Lung microvascular endothelial cell (primary cell): Measurements from ENCODE around the gene SCP2. TPM values are rescaled to one million over a fixed set of nuclear protein-coding genes. Genes with fewer than 3 reads are reported as not detected.

ENCODE experiments used
- DNase-seq, 2 donors: peaks; one replicate each; pipeline versions ENCODE4 v3.0.0 to v3.0.0-alpha.2; 2010; ENCODE audit warnings: low read depth in 2 of 2
- total RNA-seq: library from RNA; depleted of rRNA; stranded (reverse); fragments of >200 nt; gene quantifications from 2 replicates; pipeline ENCODE4 v1.2.1, GENCODE V29; 2014

SCP2 gene
- total RNA-seq, 1 donor from 2014 or later: 95.2 TPM

DNA sequence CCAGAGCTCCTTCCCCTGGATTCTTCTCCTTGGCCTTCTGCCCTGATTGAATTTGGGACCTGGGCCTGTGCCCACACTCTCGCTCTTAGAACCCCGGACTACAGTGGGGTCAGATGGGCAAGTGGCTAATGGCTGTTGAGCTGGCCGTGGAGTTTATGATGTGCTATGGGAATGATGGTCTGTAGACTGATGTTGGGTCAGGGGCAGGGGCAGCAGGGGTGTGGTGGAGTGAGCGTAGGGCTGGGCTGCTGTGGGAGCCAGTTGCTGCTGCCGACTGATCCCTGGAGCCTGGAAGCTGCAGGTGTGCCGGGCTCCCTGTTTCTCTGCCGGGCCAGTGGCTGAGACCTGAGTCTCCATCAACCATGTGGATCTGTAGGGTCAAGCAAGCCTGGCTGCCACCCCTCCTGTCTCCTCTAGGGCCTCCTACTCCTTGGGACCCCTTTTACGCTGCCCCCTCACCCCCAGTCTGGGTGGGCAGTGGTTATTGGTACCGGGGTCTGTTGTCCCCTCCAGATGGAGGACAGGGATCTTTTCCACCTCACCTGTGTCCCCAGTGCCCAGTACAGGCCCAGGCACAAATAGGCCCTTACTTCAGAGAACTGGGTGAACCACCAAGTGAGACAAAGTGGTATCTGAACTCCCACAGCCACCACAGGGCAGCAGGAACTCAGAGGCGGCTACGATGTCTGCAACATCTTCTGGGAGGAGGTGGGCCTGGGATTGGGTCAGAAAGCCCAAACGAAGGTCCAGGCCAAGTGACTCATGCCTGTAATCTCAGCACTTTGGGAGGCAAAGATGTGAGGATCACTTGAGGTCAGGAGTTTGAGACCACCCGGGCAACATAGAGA, 140.0 kb downstream of the SCP2 start:
- DNase-seq: no peak

DNA sequence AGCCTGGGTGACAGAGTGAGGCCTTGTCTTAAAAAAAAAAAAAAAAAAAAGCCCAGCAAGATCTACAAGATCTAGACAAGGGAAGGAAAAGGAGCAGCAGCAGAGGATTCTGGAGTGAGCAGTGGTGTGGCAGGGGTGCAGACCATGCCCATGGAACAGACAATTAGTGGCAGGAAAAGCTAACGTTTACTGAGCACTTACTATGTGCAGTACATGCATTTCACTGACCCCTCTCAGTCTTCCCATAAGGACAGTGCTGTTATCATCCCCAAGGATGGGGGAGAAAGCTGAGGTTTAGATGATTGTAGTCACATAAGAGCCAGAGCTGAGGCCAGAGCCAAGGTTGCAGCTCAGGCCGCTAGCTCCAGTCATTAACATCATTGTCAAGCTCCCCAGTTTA, 140.8 kb downstream of the SCP2 start:
- no peak for DNase-seq

DNA sequence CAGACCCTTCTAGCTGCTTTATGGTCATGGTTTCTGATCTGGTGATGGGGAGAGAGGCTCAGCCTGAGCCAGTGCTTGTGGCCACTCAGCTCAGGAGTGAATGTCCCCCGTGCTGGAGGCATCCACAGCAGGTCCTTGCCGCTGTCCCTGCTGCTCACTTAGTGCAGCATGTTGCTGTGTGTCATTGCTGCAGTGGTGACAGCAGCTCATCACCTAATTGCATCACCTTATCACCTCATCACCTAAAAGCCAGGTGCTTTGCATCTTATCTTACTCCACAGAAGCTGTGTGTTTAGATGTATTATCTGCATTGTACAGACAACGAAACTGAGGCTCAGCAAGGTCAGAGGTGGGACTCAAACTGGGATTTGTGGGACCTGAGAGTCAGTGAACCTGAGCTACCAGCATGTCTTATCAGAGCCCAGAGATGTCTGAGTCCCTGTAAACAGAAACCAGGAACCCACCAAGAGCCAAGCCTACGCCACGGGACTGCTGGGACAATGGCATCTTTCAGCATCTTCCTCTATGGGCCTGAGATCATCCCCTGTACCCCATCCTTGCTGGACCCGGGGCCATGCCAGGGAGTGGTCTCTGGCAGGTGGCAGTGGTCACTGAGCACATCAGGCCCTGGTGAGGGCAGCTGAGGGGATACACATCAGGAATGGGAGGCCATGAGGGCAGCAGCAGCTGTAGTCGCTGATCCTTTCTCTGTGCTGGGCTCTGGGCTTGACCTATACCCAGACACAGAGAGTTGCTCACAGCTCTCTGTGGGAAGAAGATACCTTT, 141.4 kb downstream of the SCP2 start:
- DNase-seq: no peak

DNA sequence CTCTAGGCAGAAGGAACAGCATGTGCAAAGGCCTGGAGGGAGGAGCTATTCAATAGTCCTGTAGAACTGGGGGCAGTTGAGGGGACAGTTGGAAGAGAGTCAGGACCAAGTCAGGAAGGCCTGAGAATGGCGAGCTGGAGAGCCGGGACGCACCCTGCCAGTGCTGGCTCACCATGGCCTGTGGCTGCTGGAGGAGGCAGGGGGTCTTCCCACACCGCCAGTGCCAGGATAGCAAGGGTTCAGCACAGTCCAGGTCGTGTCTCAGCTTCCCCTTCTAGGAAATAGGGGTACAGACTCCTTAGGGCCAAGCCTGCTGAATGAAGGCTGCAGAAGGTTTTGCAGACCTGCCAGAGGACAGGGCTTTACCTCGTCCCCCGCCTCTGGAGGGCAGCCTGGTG, 142.2 kb downstream of the SCP2 start:
- no peak for DNase-seq

DNA sequence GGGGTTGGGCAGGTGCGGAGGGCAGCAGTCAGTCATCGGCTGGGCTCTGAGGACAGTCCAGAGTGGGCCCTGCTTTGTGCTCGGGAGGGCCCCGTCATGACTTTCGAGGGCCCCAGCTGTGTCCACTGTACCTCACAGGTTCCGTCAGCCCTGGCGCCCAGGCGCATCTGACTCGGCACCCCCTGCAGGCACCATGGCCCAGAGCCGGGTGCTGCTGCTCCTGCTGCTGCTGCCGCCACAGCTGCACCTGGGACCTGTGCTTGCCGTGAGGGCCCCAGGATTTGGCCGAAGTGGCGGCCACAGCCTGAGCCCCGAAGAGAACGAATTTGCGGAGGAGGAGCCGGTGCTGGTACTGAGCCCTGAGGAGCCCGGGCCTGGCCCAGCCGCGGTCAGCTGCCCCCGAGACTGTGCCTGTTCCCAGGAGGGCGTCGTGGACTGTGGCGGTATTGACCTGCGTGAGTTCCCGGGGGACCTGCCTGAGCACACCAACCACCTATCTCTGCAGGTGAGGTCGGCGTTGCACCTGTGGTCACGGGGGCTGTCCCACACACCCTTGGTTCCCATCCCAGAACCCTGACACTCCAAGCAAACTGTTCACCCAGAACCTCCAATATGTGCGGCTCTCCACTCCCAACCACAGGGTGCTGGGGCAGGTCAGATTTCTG, 142.7 kb downstream of the SCP2 start:
- no peak for DNase-seq

DNA sequence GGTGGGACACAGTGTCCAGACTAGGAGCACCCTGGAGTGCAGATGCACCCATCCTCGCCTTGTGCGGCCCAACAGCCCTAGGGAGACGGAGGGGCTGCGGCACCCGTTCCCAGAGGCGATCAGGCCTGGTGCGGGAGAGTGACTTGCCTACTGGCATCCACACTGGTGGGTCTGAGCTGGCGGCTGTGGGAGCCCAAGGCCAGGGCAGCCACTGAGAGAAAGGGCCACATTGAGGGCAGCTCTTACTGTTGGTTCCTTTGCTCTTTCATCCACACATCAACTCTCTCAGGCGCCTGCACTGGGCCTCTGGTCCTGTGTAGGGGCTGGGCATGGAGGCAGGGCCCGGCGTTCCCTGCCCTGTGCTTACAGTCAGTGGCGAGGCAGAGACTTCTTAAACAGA, 143.5 kb downstream of the SCP2 start:
- DNase-seq: no peak

DNA sequence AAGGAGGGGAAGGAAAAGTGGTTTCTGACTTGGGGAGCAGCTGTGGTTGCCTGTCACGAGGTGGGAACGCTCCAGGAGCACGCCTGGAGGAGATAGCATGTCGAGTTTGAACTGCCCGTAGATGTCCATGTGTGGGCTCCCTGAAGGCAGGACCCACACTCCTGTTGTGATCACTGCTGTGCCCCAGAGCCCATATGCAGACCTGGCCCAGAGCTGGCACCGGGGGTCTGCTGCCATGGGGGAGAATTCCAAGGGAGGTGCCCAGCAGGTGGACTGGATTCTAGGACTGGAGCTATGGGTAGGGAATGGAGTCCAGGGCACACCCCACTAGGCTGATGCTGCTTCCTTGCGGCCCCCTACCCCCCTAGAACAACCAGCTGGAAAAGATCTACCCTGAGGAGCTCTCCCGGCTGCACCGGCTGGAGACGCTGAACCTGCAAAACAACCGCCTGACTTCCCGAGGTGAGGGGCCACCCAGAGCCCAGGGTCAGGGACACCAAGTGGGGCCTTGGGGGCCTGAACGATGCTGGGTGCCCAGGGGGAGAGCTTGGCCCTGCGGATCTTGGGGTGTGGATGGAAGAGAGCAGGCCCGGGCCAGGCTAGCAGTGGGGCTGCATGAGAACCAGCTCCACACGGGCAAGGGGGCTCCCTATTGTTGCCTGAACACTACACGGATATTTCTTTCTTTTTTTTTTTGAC, 144.2 kb downstream of the SCP2 start:
- DNase-seq: no peak

DNA sequence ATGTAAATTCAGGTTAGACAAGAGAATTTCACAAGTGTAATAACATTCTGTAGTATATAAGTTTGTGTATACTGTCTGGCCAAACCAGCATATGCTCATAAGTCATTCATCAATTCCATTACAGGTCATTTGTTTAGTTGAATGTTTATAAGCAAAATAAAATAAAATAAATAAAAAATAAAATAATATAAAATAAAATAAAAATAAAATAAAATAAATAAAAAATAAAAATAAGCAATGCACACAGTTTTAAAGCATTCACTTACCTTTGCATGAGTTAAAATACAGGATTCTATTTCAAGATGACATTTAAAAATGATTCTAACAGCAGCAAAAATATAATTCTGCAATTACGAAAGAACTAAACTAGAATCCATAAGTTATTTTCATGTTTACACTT, 144.8 kb downstream of the SCP2 start:
- DNase-seq: no peak

DNA sequence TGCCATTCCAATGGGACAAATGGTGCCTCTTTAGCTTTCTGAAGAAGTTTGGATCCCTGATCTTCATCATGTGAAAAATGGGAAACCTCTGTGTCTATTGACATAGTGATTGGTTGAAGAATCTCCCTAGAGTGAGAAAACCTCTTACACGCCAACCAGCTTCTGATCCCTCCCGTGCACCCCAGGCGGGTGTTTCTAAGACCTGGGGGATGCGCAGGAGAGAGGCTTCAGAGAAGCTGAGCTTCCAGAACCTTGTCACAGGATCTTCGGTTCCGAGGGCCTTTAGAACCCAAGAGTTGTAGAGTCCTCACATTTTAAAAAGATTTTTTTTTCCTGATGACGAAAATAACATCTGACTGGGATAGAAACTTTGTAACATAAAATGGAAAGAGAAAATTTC, 146.2 kb downstream of the SCP2 start:
- DNase-seq: no peak

DNA sequence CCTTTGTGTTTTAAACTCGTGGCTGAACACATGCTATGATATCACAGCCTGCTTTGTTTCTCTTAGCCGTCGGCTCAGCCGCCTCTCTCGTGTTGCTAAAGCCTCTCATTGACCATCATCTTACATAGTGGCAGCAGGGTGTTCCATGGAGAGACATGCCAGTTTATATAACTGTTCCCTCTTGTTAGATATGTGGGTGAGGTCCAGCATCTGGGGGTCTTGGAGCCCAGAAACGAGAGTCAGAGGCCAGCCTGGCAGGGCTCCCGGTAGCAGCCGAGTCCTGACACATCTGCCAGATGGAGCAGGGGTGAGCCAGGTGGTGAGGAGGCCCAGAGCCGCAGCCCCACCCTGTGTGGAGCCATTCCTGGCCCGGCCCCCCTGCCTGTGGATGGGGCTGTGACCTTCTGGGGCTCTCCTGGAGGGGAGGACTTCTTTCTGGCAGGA, 146.8 kb downstream of the SCP2 start:
- DNase-seq: no peak

DNA sequence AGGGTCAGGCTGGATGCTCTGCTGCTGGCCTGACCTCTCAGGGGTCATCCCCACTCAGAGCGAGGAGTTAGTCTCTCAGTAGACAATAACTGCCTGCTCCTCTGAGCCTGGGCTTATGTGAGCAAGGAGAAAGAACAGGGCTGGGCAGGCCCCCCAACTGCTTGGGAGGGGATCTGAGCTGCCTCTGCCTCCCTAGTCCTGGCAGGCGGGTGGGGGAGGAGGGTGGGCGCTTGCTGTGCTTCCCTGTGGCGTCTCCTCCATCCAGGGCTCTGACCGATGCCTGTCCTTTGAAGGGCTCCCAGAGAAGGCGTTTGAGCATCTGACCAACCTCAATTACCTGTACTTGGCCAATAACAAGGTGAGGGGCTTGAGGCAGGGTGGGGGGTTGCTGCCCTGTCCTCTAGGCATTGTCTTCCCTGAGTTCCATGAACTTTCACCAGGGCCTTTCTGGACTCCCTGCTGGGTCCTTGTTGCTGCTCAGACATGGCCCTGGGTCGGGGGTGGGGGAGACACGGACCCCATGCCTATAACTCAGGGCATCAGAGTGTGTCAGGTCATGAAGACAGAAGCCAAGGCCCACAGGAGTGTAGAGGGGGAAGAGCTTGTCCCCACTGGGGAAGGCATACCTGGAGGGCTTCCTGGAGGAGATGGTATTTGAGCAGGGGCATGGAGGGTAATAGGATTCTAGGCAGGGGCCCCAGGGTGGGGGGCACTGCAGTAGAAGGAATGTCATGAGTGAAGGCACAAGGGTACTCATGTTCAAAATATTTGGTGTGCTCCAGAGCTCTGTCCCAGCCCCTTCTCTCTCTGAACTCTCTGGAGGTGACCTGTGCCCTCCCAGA, 147.5 kb downstream of the SCP2 start:
- DNase-seq: no peak

DNA sequence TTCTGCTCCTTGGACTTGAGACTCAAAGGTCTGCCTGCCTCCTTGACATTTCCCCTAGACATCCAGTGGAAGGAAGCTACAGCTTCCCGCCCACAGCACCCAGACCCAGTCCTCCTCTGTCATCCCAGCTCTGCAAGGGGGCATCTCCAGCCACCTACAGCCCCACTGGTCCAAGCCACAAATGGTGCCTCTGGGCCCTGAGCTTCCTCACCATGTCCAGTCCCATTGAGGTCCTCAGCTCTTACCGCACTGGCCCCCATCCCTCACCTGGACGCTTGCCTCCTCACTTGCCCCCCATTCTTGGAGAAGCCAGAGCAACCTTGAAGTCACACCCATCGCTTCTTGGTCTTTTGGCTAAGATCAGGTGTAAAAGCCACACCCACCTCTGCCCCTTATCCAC, 148.1 kb downstream of the SCP2 start:
- no peak for DNase-seq

DNA sequence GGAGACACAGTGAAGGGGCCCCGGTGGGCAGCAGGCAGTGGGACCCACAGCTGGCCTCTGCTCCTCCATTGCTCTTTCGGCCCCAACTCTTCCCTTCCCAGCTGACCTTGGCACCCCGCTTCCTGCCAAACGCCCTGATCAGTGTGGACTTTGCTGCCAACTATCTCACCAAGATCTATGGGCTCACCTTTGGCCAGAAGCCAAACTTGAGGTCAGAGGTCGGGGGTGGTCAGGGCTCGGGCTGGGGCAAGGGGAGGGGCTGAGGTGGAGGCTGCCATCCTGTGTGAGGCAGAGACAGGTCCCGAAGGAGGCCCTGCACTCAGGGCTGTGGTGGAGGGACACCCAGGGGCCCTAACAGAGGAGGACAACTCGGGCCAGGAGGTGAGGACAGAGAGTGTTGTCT, 148.7 kb downstream of the SCP2 start:
- DNase-seq: no peak

DNA sequence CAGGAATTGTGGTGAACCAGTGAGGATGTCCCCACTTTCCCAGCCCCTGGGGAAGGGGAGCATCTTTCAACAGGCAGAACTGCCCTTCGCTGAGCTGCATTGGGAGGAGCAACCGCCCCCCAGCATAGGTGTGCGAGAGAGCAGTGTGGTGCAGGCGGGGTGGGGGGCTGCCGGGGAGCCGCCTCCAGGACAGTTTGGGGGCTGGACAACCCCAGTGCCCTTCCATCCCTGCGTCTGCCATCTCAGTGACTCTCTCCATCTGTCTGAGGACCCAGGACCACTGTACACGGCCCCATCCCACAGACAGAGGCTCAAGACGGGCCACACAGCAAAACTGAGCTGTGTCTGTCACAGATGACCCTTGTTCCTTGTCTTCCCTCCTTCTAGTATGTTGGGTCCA, 149.1 kb downstream of the SCP2 start:
- DNase-seq: no peak

DNA sequence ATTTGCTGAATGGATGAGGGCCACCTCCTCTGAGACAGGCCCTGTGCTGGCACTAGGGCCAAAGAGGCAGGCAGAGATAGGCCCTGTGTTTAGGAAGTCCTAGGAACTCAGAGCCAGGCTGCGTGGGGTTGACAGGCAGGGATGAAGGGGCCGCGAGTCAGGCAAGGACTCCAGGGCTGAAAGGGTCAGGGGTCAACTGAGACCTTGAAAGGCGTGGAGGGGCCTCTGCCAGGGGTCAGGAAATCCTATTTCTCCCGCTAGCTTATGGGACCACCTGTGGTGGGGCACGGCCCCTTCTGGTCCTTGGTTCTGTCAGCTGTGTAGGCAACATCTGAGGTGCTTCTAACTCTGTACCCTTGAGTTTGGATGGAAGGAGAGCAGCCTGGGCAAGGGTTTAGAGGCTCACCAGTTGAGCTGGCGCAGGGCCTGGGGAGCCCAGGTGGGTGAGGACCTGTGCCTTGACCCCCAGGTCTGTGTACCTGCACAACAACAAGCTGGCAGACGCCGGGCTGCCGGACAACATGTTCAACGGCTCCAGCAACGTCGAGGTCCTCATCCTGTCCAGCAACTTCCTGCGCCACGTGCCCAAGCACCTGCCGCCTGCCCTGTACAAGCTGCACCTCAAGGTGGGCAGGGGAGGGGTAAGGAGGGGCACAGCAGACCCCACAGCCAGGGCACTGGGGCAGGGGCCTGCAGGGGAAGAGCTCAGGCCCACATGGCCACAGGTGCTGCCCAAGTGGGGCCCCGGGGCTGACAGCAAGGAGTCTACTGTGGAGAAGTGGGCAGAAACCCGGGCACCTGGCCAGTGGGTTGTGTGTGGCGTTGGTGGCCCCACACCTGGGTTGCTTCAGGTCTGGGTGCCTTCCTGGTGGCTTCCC, 149.9 kb downstream of the SCP2 start:
- DNase-seq: no peak

DNA sequence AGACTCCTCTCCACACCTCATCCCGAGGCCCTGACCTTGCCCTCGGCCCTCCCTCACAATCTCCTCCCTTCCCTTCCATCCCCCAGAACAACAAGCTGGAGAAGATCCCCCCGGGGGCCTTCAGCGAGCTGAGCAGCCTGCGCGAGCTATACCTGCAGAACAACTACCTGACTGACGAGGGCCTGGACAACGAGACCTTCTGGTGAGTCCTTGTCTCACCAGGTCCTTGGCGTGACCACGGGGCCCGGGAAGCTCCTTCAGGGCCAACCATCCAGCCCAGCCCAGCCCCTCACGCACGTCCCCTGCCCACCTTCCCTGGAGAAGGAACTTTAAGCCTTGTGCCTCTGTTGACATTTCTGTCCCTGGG, 150.5 kb downstream of the SCP2 start:
- DNase-seq: no peak

DNA sequence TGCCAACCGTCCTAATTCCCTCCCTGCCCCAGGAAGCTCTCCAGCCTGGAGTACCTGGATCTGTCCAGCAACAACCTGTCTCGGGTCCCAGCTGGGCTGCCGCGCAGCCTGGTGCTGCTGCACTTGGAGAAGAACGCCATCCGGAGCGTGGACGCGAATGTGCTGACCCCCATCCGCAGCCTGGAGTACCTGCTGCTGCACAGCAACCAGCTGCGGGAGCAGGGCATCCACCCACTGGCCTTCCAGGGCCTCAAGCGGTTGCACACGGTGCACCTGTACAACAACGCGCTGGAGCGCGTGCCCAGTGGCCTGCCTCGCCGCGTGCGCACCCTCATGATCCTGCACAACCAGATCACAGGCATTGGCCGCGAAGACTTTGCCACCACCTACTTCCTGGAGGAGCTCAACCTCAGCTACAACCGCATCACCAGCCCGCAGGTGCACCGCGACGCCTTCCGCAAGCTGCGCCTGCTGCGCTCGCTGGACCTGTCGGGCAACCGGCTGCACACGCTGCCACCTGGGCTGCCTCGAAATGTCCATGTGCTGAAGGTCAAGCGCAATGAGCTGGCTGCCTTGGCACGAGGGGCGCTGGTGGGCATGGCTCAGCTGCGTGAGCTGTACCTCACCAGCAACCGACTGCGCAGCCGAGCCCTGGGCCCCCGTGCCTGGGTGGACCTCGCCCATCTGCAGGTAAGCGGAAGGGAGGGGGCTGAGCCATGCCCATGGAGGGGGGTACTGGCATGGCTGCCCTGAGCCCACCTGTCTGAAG, 151.4 kb downstream of the SCP2 start:
- no peak for DNase-seq

DNA sequence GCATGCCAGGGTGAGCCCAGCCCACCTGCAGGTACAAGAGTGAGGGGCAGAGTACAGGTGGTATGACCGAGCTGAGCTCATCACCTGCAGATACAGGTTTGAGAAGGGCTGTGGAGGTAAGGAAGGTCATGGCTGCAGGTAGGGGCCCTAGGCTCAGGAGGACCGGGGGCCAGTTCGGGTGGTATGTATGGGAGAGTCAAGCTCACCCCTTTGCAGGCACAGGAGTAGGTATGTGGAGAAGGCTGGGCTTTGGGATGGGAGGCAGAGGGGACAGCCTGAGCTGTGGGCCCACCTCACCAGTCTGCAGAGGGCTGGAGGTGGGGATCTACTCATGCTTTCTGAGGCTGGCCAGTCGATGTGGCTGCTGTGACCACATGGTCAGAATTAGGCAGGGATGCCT, 152.2 kb downstream of the SCP2 start:
- no peak for DNase-seq

DNA sequence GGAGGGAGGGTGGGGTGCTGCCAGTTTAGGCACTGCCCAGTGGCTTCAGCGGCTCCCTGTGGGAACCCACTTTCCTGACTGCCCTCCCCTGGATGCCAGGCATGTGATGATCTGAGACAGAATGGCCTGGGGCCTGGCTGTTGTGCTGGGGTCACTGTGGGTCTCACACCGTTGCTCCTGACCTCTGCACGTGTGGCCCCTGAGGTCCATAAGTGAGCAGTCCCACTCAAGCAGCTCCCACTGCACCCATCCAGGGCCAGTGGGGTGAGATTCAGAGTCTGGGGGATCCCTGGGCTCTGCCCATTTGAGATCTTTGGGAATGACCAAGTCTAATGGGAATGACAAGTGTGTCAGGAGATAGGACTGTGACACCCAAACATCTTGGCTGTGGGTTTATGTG, 153.0 kb downstream of the SCP2 start:
- DNase-seq: no peak
